Skeletal muscle tissue (tissue), 4 donors: ENCODE results near the gene CARMIL3. TPM values are rescaled to one million over a fixed set of nuclear protein-coding genes. Genes with fewer than 3 reads are reported as not detected.
"Not testable (repeated sequence)": the region's sequence is repeated elsewhere in the genome, so short reads cannot be mapped to it uniquely, and the experiment has no call there.

ENCODE experiments used
- H3K27ac ChIP-seq: one replicate; pipeline ENCODE4 v1.7.0; 2013; ENCODE audit warnings: mild to moderate bottlenecking, low read depth, low read length, inconsistent platforms
- H3K27me3 ChIP-seq, 3 donors: one replicate each; pipeline ENCODE4 v1.7.0; 2013; ENCODE audit warnings: low read length in 3 of 3; ENCODE audit not compliant: control insufficient read depth in 3 of 3, insufficient read depth in 3 of 3
- H3K36me3 ChIP-seq, 3 donors: one replicate each; pipeline ENCODE4 v1.7.0; 2013; ENCODE audit warnings: low read length in 3 of 3; ENCODE audit not compliant: control insufficient read depth in 3 of 3, insufficient read depth in 3 of 3
- H3K4me1 ChIP-seq, 3 donors: one replicate each; pipeline ENCODE4 v1.7.0; 2013; ENCODE audit warnings: low read length in 3 of 3, mild to moderate bottlenecking in 3 of 3; ENCODE audit not compliant: control insufficient read depth in 3 of 3, insufficient read depth in 3 of 3
- H3K4me3 ChIP-seq, 3 donors: one replicate each; pipeline ENCODE4 v1.7.0; 2013; ENCODE audit warnings: low read length in 3 of 3
- H3K9ac ChIP-seq, 3 donors: one replicate each; pipeline ENCODE4 v1.7.0; 2013; ENCODE audit warnings: low read length in 3 of 3, mild to moderate bottlenecking in 3 of 3, moderate library complexity in 2 of 3, low read depth in 1 of 3
- H3K9me3 ChIP-seq, 3 donors: one replicate each; pipeline ENCODE4 v1.7.0; 2013; ENCODE audit warnings: low read length in 3 of 3; ENCODE audit not compliant: control insufficient read depth in 3 of 3
- total RNA-seq: library from RNA; depleted of rRNA; stranded (reverse); fragments of >200 nt; gene quantifications from one replicate; pipeline ENCODE4 v1.2.3, GENCODE V29; 2014
- donor health status: Osteomylitis.

The CARMIL3 gene
- total RNA-seq, 1 donor from 2014 or later = under 0.01 TPM

DNA sequence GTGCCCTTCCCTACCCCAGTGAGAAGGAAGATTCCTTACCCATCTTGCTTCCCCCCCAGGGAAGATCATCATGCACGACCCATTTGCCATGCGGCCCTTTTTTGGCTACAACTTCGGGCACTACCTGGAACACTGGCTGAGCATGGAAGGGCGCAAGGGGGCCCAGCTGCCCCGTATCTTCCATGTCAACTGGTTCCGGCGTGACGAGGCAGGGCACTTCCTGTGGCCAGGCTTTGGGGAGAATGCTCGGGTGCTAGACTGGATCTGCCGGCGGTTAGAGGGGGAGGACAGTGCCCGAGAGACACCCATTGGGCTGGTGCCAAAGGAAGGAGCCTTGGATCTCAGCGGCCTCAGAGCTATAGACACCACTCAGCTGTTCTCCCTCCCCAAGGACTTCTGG lies 51.6 kb downstream of the CARMIL3 start:
- Histone ChIP-seq H3K9ac (no peak overlapping the region), H3K36me3 (peaks cover 0 to 3% (median 3%) of the 10 kb centered on the region in 3 donors), H3K4me1 (peaks cover 0 to 5% (median 2%) of the 10 kb centered on the region in 3 donors), H3K4me3 (no peak overlapping the region), H3K27ac (no peak overlapping the region), H3K9me3 (no peaks in the 10 kb centered on the region), H3K27me3 (no peaks in the 10 kb centered on the region)

DNA sequence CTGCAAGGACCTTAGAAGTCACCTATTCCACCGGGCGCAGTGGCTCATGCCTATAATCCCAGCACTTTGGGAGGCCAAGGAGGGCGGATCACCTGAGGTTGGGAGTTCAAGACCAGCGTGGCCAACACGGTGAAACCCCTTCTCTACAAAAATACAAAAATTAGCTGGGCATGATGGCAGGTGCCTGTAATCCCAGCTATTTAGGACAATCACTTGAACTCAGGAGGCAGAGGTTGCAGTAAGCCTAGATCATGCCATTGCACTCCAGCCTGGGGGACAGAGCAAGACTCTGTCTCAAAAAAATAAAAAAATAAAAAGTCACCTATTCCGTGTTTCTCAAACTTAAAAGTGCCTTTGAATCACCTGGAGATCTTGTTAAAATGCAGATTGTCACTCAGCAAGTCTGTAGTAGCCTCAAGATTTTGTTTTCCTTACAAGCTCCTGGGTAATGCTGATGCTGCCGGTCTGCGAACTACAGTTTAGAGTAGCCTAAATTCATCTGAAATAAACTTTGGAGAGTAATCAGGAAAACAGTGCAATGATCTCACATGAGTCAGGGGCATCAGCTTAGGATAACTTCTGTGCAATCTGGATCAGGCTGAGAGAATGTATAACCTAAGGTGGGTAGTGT lies 53.9 kb downstream of the CARMIL3 start:
- H3K27ac ChIP-seq, H3K9me3 ChIP-seq, H3K27me3 ChIP-seq: not testable (repeated sequence)

DNA sequence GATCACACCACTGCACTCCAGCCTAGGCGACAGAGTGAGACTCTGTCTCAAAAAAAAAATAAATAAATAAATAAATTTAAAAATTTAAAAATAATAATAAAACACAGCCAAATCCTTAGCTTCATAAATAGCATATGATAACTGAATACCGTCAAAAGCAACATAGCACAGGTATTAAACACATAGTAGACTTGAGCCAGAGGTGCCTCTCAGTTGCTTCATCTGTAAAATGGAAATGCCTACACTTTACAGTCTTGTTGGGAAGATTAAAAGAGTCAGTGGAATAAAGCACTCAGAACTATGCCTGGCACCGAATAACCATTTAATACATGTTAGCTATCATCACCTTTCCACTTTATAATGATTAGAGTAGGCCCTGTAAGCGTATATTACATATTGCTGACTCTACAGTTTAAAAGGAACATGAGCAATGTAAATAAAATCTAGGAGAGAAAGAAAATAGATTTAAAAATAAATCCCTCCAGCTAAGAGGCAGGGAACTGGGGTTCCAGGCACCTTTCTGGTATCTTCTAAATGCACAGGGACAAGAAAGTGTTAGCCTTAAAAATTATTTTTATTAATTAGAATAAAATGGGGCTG lies 55.0 kb downstream of the CARMIL3 start:
- H3K9ac ChIP-seq = no peak overlapping the region
- H3K27me3 ChIP-seq = no peaks in the 10 kb centered on the region
- peaks cover 0 to 7% (median 7%) of the 10 kb centered on the region in 3 donors for H3K4me1 ChIP-seq
- H3K9me3 ChIP-seq = no peaks in the 10 kb centered on the region
- H3K4me3 ChIP-seq = no peak overlapping the region
- no peak overlapping the region for H3K27ac ChIP-seq
- peaks cover 0 to 3% (median 3%) of the 10 kb centered on the region in 3 donors for H3K36me3 ChIP-seq

More for the DNA sequence above, 53.9 kb downstream of the CARMIL3 start:
- H3K9ac ChIP-seq, H3K4me3 ChIP-seq, H3K4me1 ChIP-seq, H3K36me3 ChIP-seq: not testable (repeated sequence)

DNA sequence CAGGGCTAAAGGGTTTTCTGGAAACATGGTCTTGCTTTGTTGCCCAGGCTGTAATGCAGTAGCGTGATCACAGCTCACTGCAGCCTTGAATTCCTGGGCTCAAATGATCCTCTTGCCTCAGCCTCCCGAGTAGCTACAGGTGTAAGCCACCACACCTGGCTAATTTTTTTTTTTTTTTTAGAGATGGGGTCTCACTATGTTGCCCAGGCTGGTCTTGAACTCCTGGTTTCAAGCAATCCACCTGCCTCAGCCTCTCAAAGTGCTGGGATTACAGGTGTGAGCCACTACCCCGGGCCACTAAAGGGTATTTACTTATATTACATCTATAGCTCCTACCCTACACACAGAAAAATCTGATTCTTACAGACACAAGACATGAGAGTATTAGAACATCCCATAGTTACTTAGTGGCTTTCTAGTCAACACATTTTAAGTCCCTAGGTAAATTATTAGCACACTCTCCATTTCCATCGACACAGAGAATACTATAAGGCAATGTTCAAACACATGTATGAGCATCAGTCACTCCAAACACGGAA lies 56.6 kb downstream of the CARMIL3 start:
- peaks cover 0 to 3% (median 0%) of the 10 kb centered on the region in 3 donors for H3K36me3 ChIP-seq
- no peaks in the 10 kb centered on the region for H3K27me3 ChIP-seq
- no peak overlapping the region for H3K4me3 ChIP-seq
- H3K9me3 ChIP-seq = no peaks in the 10 kb centered on the region
- peak overlapping the region in 2 of 3 donors; percentile 7 to 51 for H3K9ac ChIP-seq
- H3K4me1 ChIP-seq = peaks cover 0 to 9% (median 7%) of the 10 kb centered on the region in 3 donors
- no peak overlapping the region for H3K27ac ChIP-seq

DNA sequence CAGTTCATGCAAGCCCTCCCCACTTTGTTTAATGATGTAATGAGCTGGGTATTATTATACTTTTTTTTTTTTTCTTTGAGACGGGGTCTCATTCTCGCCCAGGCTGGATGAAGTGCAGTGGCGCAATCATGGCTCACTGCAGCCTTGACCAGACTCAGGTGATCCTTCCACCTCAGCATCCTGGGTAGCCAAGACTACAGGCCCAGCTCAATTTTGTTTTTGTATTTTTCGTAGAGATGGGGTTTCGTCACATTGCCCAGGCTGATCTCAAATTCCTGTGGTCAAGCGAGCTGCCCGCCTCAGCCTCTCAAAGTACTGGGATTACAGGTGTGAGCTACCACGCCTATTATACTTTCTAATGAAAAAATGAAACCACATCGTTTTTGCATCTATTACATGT lies 58.3 kb downstream of the CARMIL3 start:
- Histone ChIP-seq H3K36me3 (no peaks in the 10 kb centered on the region), H3K9ac (no peak overlapping the region), H3K4me3 (no peak overlapping the region), H3K27me3 (no peaks in the 10 kb centered on the region), H3K9me3 (no peaks in the 10 kb centered on the region), H3K4me1 (peaks cover 4 to 15% (median 9%) of the 10 kb centered on the region in 3 donors), H3K27ac (no peak overlapping the region)

DNA sequence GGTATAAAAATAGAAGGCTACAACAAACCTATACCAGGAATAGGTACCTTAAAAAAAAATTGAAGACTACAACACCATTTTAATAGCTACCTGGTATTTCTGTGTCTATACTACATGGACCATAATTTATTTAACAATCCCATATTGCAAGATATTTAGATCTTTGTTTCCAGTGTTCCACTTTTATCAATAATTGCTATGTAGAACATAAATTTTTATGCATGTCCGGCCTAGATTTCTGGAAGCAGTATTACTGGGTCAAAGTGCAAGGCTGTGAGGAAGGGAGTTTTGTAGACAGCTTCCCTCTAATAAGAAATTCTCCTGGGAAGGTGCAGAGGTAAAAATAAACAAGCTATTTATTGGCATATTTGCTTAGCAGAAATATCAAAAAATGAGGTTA lies 58.7 kb downstream of the CARMIL3 start:
- H3K27ac ChIP-seq = no peak overlapping the region
- no peaks in the 10 kb centered on the region for H3K27me3 ChIP-seq
- H3K4me1 ChIP-seq = peaks cover 8 to 18% (median 13%) of the 10 kb centered on the region in 3 donors
- H3K9me3 ChIP-seq = no peaks in the 10 kb centered on the region
- H3K36me3 ChIP-seq = no peaks in the 10 kb centered on the region
- H3K4me3 ChIP-seq = no peak overlapping the region
- no peak overlapping the region for H3K9ac ChIP-seq

DNA sequence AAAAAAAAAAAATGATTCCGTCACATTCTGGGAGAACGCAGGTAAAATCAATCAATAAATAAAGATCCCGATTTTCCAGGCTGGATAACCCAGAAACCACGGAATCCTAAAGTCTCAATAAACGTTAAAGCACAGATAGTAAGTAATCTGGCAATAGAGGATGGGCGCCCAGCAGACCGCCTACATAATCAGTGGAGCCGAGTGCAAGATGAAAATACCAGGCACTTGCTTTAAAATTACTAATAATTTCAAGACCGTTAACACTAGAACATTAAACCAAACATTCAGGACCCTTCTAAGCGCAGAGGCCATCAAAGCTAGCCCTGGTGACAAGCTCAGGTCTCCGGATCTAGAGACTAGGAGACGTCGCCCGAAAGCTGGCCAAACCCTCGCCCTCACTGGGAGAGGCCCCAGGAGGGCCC lies 61.6 kb downstream of the CARMIL3 start:
- peak overlapping the region; percentile 85 to 100 (median 99) for H3K9ac ChIP-seq
- H3K27ac ChIP-seq = peak overlapping the region; percentile 97
- peaks cover 21 to 29% (median 28%) of the 10 kb centered on the region in 3 donors for H3K4me1 ChIP-seq
- H3K9me3 ChIP-seq = no peaks in the 10 kb centered on the region
- peaks cover 12 to 18% (median 12%) of the 10 kb centered on the region in 3 donors for H3K36me3 ChIP-seq
- H3K4me3 ChIP-seq = peak overlapping the region; percentile 93 to 98 (median 98)
- no peaks in the 10 kb centered on the region for H3K27me3 ChIP-seq

DNA sequence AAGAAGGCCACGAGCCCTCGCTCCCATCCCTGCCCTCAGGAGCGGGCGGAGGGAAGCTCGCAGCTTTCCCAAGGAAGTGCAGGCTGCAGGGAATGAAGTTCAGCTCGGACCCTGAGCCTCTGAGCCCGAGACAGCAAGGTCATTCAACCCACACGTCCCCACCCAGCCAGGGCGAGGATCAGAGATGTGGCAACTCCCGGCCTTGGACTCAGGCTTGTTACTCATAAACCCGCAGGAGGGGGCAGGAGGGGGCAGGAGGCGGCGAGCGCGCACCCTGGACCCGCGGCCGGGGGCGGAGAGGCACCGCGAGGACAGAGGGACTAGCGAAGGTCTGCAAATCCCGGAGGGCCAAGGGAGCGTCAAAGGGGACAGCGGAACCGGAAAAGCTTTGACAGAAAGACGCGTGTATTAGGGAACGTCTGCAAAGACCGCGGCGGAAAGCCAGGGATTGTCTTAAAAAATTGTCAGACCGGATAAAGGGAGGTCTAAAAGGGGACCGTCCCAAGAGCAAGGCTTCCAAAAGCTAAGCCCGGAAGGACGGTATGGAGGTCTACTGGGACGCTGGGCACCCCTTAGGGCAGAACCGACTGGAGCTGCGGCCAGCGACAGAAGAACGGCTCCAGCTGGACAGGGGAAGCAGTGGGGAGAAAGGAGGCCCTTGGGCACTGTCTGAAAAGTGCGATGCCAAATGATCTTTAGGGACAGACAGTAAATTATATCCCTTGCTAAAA lies 62.2 kb downstream of the CARMIL3 start:
- H3K27me3 ChIP-seq = no peaks in the 10 kb centered on the region
- peaks cover 17 to 23% (median 18%) of the 10 kb centered on the region in 3 donors for H3K36me3 ChIP-seq
- H3K4me3 ChIP-seq = peak overlapping the region; percentile 93 to 98 (median 98)
- peak overlapping the region; percentile 85 to 100 (median 99) for H3K9ac ChIP-seq
- peak overlapping the region; percentile 97 for H3K27ac ChIP-seq
- H3K9me3 ChIP-seq = no peaks in the 10 kb centered on the region
- H3K4me1 ChIP-seq = peaks cover 21 to 24% (median 23%) of the 10 kb centered on the region in 3 donors

DNA sequence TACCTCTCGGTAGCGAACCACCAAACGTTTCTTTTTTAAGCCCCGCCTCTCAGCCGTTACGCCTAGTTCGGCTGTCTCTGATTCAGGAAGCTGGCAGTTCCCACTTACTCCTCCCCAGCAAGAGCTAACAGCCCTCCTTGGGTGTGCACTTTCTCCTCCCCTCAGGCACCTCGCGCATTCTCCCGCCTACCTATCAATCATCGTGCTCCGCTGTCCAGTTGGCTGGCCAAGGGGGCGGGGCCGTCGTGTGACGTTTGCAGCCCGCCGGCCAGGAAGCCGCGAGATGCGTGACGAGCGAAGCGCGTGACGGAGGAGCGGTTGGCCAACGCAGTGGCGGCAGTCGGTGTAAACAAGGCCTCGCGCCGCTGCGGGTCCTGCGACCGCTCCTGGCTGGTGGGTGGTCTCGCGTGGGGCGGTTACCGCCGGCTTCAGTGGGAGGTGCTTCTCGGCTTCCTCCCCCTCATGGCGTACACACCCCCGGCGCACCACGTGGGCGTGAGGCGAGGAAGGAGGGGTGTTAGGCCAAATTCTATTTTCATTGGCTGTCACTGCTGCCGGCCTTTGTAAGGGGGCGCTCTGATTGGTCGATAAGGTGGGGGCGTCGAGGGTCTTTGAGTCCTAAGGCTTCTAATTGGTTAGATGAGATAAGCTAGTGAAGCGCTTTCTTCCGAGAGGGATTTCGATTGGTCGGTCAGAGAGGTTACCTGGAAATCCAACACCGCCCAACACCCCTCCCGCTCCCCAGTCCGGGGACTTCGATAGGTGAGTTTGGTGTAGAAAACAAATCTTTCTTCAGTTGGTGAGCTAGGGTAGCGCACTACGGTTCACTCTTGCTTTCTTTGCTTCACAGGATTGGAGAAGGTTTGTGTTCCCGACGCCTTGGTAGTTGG lies 63.0 kb downstream of the CARMIL3 start, which contains the start of the genes DCAF11 and NRL:
Gene DCAF11, plus strand, starts transcription at position 246 of the 890 bp plus-strand sequence. CDS start 818 bp downstream, outside the sequence.
Gene NRL, minus strand, starts transcription at position 418 of the 890 bp plus-strand sequence. CDS start 32,101 bp downstream, outside the sequence.
- Histone ChIP-seq H3K4me3 (peak within 1 kb of the TSS; percentile 93 to 98 (median 98)), H3K9ac (peak within 1 kb of the TSS; percentile 88 to 100 (median 99)), H3K27me3 (no peaks in the 10 kb centered on the region), H3K9me3 (no peaks in the 10 kb centered on the region), H3K4me1 (peaks cover 21 to 23% (median 21%) of the 10 kb centered on the region in 3 donors), H3K27ac (peak within 1 kb of the TSS; percentile 97), H3K36me3 (peaks cover 25 to 31% (median 26%) of the 10 kb centered on the region in 3 donors)
